CD8-positive, alpha-beta memory T cell (primary cell): ENCODE results near the gene ABCA5. TPM values are rescaled to one million over a fixed set of nuclear protein-coding genes. Genes with fewer than 3 reads are reported as not detected.
A peak's percentile ranks its signal among the peaks of the same experiment; 100 is the strongest.

Source experiments
- CTCF ChIA-PET: fragments of 350-600 bp; sonication (Branson Sonifier 250); formaldehyde crosslinking; loops from one replicate; lab custom pipeline; 2021; ENCODE audit warnings: antibody characterized with exemption; lab: Charles Lee
- POLR2A ChIA-PET: fragments of 350-600 bp; sonication (Branson Sonifier 250); formaldehyde crosslinking; loops from one replicate; lab custom pipeline; 2021; ENCODE audit warnings: antibody characterized with exemption; lab: Charles Lee
- DNase-seq, 5 donors: peaks; one replicate each; pipeline versions ENCODE4 v3.0.0 to v3.0.0-alpha.2; 2020 to 2022; ENCODE audit warnings: mixed read lengths in 1 of 5
- H3K27ac ChIP-seq: one replicate; pipeline ENCODE4 v1.7.0; 2013; ENCODE audit warnings: low read depth, mild to moderate bottlenecking, low read length, moderate library complexity
- H3K27me3 ChIP-seq: 2 replicates; pipeline ENCODE4 v1.7.0; 2013; ENCODE audit warnings: low read length, mild to moderate bottlenecking; ENCODE audit not compliant: insufficient read depth, poor library complexity, severe bottlenecking
- H3K36me3 ChIP-seq: 2 replicates; pipeline ENCODE4 v1.7.0; 2013; ENCODE audit warnings: mild to moderate bottlenecking, low read length, moderate library complexity; ENCODE audit not compliant: insufficient read depth
- H3K4me1 ChIP-seq: 2 replicates; pipeline ENCODE4 v1.7.0; 2013; ENCODE audit warnings: mild to moderate bottlenecking, low read length, moderate library complexity; ENCODE audit not compliant: insufficient read depth
- H3K4me3 ChIP-seq: 2 replicates; pipeline ENCODE4 v1.7.0; 2013; ENCODE audit warnings: mild to moderate bottlenecking, low read length
- H3K9me3 ChIP-seq: 2 replicates; pipeline ENCODE4 v1.7.0; 2013; ENCODE audit warnings: mild to moderate bottlenecking, low read length
- H3K27ac Mint-ChIP-seq, 8 donors: one replicate each; pipeline ENCODE4 v1.8.0; 2020 to 2021; ENCODE audit warnings: mixed read lengths in 8 of 8, mild to moderate bottlenecking in 6 of 8, inconsistent platforms in 3 of 8, moderate library complexity in 3 of 8
- H3K27me3 Mint-ChIP-seq, 2 donors: one replicate each; pipeline ENCODE4 v1.8.0; 2020 to 2021; ENCODE audit warnings: mixed read lengths in 2 of 2, mild to moderate bottlenecking in 1 of 2, moderate library complexity in 1 of 2
- H3K36me3 Mint-ChIP-seq, 3 donors: one replicate each; pipeline ENCODE4 v1.8.0; 2020 to 2021; ENCODE audit warnings: mixed read lengths in 3 of 3, inconsistent platforms in 1 of 3, mild to moderate bottlenecking in 1 of 3
- H3K4me1 Mint-ChIP-seq, 3 donors: one replicate each; pipeline ENCODE4 v1.8.0; 2020 to 2021; ENCODE audit warnings: mixed read lengths in 3 of 3, inconsistent platforms in 1 of 3, mild to moderate bottlenecking in 1 of 3
- H3K4me3 Mint-ChIP-seq, 7 donors: one replicate each; pipeline ENCODE4 v1.8.0; 2020 to 2021; ENCODE audit warnings: mixed read lengths in 7 of 7, mild to moderate bottlenecking in 6 of 7, moderate library complexity in 4 of 7, inconsistent platforms in 2 of 7
- H3K9me3 Mint-ChIP-seq, 5 donors: one replicate each; pipeline ENCODE4 v1.8.0; 2020 to 2022; ENCODE audit warnings: mixed read lengths in 5 of 5, mild to moderate bottlenecking in 3 of 5, moderate library complexity in 2 of 5, inconsistent platforms in 1 of 5
- polyA plus RNA-seq: library from polyadenylated mRNA; unstranded; fragments of 300-500 nt; fragmentation: Illumina TruSeq; gene quantifications from one replicate; pipeline ENCODE4 v1.2.3, GENCODE V29; 2021
- total RNA-seq, 2 experiments: library from RNA; stranded (reverse); gene quantifications; one replicate each; pipeline ENCODE4 v1.2.3, GENCODE V29; 2021

The ABCA5 gene, protein sequence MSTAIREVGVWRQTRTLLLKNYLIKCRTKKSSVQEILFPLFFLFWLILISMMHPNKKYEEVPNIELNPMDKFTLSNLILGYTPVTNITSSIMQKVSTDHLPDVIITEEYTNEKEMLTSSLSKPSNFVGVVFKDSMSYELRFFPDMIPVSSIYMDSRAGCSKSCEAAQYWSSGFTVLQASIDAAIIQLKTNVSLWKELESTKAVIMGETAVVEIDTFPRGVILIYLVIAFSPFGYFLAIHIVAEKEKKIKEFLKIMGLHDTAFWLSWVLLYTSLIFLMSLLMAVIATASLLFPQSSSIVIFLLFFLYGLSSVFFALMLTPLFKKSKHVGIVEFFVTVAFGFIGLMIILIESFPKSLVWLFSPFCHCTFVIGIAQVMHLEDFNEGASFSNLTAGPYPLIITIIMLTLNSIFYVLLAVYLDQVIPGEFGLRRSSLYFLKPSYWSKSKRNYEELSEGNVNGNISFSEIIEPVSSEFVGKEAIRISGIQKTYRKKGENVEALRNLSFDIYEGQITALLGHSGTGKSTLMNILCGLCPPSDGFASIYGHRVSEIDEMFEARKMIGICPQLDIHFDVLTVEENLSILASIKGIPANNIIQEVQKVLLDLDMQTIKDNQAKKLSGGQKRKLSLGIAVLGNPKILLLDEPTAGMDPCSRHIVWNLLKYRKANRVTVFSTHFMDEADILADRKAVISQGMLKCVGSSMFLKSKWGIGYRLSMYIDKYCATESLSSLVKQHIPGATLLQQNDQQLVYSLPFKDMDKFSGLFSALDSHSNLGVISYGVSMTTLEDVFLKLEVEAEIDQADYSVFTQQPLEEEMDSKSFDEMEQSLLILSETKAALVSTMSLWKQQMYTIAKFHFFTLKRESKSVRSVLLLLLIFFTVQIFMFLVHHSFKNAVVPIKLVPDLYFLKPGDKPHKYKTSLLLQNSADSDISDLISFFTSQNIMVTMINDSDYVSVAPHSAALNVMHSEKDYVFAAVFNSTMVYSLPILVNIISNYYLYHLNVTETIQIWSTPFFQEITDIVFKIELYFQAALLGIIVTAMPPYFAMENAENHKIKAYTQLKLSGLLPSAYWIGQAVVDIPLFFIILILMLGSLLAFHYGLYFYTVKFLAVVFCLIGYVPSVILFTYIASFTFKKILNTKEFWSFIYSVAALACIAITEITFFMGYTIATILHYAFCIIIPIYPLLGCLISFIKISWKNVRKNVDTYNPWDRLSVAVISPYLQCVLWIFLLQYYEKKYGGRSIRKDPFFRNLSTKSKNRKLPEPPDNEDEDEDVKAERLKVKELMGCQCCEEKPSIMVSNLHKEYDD (N-terminal part only)
- 10 to 100 TPM; 14.8 to 15.4 TPM for total RNA-seq
- polyA plus RNA-seq: 9.2 TPM

DNA sequence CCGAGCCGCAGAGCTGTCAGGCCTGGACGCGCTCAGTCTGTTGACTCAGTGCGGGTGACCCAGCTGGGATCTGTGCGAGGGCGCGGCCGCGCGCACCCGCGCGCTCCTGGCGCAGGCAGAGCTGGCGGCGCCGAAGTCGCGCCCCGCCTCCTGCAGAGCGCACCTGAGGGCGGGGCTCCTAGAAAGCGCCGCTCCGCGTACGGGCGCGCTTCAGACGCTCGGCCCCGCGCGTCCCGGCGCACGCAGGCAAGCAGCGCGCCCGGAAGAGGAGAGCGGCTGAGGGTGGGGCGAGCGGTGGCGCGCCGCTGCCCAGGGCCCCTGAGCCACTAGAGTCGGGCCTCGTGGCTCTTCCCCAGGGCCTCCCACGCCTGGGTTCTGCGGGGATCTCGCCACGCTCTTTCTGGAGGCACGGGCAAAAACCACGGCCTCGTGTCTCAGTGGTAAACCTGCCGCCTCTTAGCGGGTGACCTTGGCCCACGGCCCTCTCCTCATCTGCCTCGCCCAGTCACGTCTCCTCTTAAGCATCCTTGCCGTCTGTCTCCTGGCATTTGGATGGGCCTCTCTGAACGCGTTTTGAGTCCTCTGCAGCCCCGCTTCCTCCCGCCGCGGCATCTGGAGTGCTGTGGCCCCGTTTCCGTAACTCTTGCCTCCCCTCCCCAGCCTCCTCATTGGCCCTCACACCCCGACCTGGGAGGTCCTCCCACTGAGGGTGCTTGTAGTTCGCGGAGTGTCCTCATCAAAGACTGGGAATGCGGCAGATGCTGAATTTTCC, at the start of gene ABCA5:
TSS of gene ABCA5 (minus strand) at position 74 of the 772 bp plus-strand sequence. CDS start 12,718 bp downstream, outside the sequence.
- peaks cover 5 to 20% of the 10 kb centered on the region in 2 donors for H3K27me3 Mint-ChIP-seq
- Histone ChIP-seq H3K27ac (peak within 1 kb of the TSS; percentile 72), H3K4me3 (peak within 1 kb of the TSS; percentile 87), H3K9me3 (no peaks in the 10 kb centered on the region), H3K4me1 (peaks cover 15% of the 10 kb centered on the region), H3K27me3 (no peaks in the 10 kb centered on the region), H3K36me3 (no peaks in the 10 kb centered on the region)
- ChIA-PET POLR2A (interaction anchor here (0.9 to 3.1 kb wide), 3 partner anchors 18 to 87 kb away, joined by 3 to 16 read pairs (median 4); partner anchors contain the start of gene MAP2K6), CTCF (interaction anchor here (1.1 to 1.9 kb wide), 2 partner anchors 68 to 88 kb away, joined by 4 to 8 read pairs; partner anchors contain the start of gene MAP2K6)
- DNase-seq: peak; percentile 80 to 94 (median 89)
- H3K4me3 Mint-ChIP-seq: peak within 1 kb of the TSS; percentile 93 to 99 (median 95)
- H3K4me1 Mint-ChIP-seq: peaks cover 29 to 42% (median 37%) of the 10 kb centered on the region in 3 donors
- peaks cover 0 to 10% (median 0%) of the 10 kb centered on the region in 3 donors for H3K36me3 Mint-ChIP-seq
- peak within 1 kb of the TSS; percentile 93 to 100 (median 98) for H3K27ac Mint-ChIP-seq
- H3K9me3 Mint-ChIP-seq: no peaks in the 10 kb centered on the region

DNA sequence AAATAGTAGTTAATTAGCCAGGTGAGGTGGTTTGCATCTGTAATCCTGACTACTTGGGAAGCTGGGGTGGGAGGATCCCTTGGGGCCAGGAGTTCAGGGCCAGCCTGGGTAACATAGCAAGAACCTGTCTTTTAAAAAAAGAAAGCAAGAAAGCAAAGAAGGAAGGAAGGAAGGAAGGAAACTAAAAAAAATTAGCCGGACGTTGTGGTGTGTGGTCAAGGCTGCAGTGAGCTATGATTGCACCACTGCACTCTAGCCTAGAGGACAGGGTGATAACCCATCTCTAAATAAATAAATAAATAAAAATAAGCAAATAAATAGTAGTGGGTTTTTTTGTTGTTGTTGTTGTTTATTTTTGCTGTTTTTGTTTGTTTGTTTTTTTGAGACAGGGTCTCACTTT, 48.3 kb upstream of the ABCA5 start:
- DNase-seq: no peak
- Mint-ChIP-seq H3K27ac (no peak overlapping the region), H3K9me3 (no peaks in the 10 kb centered on the region), H3K4me1 (peaks cover 4 to 8% (median 6%) of the 10 kb centered on the region in 3 donors), H3K27me3 (peaks cover 3% of the 10 kb centered on the region in 2 donors), H3K4me3 (peak overlapping the region in 4 of 7 donors; percentile 55 to 78 (median 58)), H3K36me3 (peaks cover 0 to 13% (median 0%) of the 10 kb centered on the region in 3 donors)
- Histone ChIP-seq H3K4me1 (no peaks in the 10 kb centered on the region), H3K9me3 (no peaks in the 10 kb centered on the region), H3K4me3 (no peak overlapping the region), H3K27ac (no peak overlapping the region), H3K27me3 (no peaks in the 10 kb centered on the region), H3K36me3 (no peaks in the 10 kb centered on the region)
- ChIA-PET POLR2A (no interaction called here), CTCF (interaction anchor here (1.0 kb wide), 1 partner anchor 19 kb away, joined by 3 read pairs; no protein-coding TSS in a partner anchor)

DNA sequence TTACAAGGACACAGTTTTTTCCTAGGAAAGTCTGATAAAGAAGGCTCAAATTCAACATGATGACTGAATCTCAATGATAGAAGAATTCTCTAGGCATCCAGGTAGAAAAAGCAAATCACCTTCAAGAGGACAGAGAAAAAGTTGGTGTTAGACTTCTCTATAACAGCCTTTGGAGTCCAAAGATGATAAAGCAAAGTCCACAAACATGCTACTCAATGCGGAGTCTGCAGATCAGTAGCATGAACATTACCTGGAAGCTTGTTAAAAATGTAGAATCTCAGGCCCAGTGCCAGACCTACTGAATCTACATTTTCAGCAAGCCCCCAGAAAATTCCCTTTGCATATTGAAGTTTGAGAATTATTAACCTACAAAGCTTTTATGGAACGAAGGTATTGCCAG, 46.1 kb upstream of the ABCA5 start:
- no peaks in the 10 kb centered on the region for H3K27me3 ChIP-seq
- H3K36me3 Mint-ChIP-seq: peaks cover 0 to 13% (median 0%) of the 10 kb centered on the region in 3 donors
- H3K36me3 ChIP-seq: no peaks in the 10 kb centered on the region
- H3K27ac Mint-ChIP-seq: no peak overlapping the region
- no peaks in the 10 kb centered on the region for H3K4me1 ChIP-seq
- ChIA-PET POLR2A (no interaction called here), CTCF (no interaction called here)
- H3K27ac ChIP-seq: no peak overlapping the region
- H3K4me3 Mint-ChIP-seq: no peak overlapping the region
- DNase-seq: no peak
- no peak overlapping the region for H3K4me3 ChIP-seq
- no peaks in the 10 kb centered on the region for H3K9me3 ChIP-seq
- H3K4me1 Mint-ChIP-seq: peaks cover 4 to 8% (median 6%) of the 10 kb centered on the region in 3 donors
- peaks cover 9 to 19% of the 10 kb centered on the region in 2 donors for H3K27me3 Mint-ChIP-seq
- no peaks in the 10 kb centered on the region for H3K9me3 Mint-ChIP-seq

DNA sequence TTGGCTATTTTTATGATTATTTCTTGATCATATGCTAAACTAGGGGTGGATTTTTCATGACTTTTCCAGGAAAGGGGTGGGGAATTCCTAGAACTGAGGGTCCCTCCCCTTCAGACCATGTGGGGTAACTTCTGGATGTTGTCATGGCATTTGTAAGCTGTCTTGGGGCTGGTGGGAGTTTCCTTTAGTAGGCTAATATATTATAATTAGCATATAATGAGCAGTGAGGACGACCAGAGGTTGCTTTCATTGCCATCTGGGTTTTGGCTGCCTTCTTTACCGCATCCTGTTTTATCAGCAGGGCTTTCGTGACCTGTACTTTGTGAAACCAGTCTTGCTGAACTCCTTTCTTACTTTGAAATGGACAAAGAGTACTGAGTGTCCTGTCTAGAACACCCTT, 40.4 kb upstream of the ABCA5 start:
- CTCF ChIA-PET: no interaction called here
- Mint-ChIP-seq H3K4me3 (no peak overlapping the region), H3K9me3 (no peaks in the 10 kb centered on the region), H3K36me3 (peaks cover 0 to 3% (median 0%) of the 10 kb centered on the region in 3 donors), H3K4me1 (peaks cover 0 to 3% (median 0%) of the 10 kb centered on the region in 3 donors), H3K27me3 (peaks cover 12 to 23% of the 10 kb centered on the region in 2 donors), H3K27ac (peak overlapping the region in 1 of 8 donors; percentile 24)
- Histone ChIP-seq H3K9me3 (no peaks in the 10 kb centered on the region), H3K27me3 (no peaks in the 10 kb centered on the region), H3K4me3 (no peak overlapping the region), H3K4me1 (no peaks in the 10 kb centered on the region), H3K36me3 (no peaks in the 10 kb centered on the region), H3K27ac (no peak overlapping the region)
- no peak for DNase-seq
- POLR2A ChIA-PET: no interaction called here

DNA sequence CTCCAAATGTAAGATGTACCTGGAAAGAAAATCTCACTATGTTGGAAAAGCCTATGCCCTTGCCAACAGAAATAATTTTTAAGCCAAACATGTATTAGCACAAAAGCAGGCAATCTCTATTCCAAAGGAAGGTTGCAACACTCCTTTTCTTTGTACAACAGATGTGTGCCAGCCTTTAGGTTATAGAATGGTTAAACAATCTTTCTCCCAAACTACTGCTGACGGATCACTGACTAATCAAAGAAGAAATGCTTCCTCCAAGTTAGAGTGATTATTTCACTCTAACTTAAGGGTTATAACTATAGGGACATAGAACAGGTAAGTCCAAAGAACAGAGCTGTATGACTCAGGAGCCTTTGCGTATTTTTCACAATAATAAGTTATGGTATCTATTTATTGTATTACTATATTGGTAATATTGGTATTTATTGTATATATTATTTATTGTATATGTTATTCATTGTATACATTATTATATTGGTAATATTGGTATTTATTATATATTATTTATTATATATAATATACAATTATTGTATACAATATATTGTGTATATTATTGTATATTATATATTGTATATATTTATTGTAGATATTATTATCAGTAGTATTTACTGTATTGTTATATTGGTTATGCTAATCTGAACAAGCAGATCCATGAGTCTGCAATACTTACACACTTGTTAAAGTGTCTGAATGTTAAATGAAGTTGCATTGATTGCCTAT, 36.7 kb upstream of the ABCA5 start:
- ChIA-PET CTCF (no interaction called here), POLR2A (interaction anchor here (0.5 kb wide), 1 partner anchor 12 kb away, joined by 3 read pairs; no protein-coding TSS in a partner anchor)
- Mint-ChIP-seq H3K27ac (no peak overlapping the region), H3K4me3 (no peak overlapping the region), H3K4me1 (peaks cover 0 to 3% (median 0%) of the 10 kb centered on the region in 3 donors), H3K9me3 (no peaks in the 10 kb centered on the region), H3K36me3 (no peaks in the 10 kb centered on the region), H3K27me3 (peaks cover 3 to 9% of the 10 kb centered on the region in 2 donors)
- no peak for DNase-seq
- no peak overlapping the region for H3K27ac ChIP-seq
- H3K36me3 ChIP-seq: no peaks in the 10 kb centered on the region
- no peaks in the 10 kb centered on the region for H3K4me1 ChIP-seq
- H3K27me3 ChIP-seq: no peaks in the 10 kb centered on the region
- H3K9me3 ChIP-seq: no peaks in the 10 kb centered on the region
- H3K4me3 ChIP-seq: no peak overlapping the region

DNA sequence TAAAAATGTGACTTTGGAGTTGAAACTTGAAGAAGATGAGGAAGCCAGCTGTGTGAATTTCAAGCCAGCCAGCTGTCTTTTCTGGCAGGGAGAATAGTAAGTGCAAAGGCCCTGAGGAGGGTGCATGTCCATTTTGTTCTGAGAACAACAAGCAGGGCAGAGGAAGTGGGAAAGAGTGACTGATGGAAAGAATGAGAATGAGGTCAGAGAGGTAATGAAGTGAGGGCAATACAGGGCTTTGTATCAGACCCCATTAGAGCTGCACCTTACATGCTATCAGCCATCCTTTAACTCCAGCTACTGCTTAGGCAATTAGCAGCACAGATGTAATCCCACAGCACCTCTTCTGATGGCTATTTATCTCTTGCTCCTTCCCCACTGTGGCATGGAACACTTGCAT, 34.2 kb upstream of the ABCA5 start:
- H3K36me3 ChIP-seq: no peaks in the 10 kb centered on the region
- Mint-ChIP-seq H3K27ac (no peak overlapping the region), H3K27me3 (peaks cover 0 to under 1% of the 10 kb centered on the region in 2 donors), H3K9me3 (no peaks in the 10 kb centered on the region), H3K36me3 (no peaks in the 10 kb centered on the region), H3K4me1 (no peaks in the 10 kb centered on the region), H3K4me3 (no peak overlapping the region)
- H3K4me1 ChIP-seq: no peaks in the 10 kb centered on the region
- no peaks in the 10 kb centered on the region for H3K27me3 ChIP-seq
- ChIA-PET CTCF (no interaction called here), POLR2A (interaction anchor here (0.7 kb wide), 1 partner anchor 15 kb away, joined by 3 read pairs; no protein-coding TSS in a partner anchor)
- no peak for DNase-seq
- H3K27ac ChIP-seq: no peak overlapping the region
- H3K9me3 ChIP-seq: no peaks in the 10 kb centered on the region
- no peak overlapping the region for H3K4me3 ChIP-seq
